GM12874 (cell line): Measurements from ENCODE around the gene SYNJ2.

Experiments used
- TF ChIP-seq, protein P1 (sequence below): IDR thresholded peaks from 2 replicates; pipeline ENCODE4 v1.5.1; 2011; ENCODE audit warnings: low read depth, mild to moderate bottlenecking, control low read depth, low read length, moderate library complexity; ENCODE audit not compliant: insufficient read depth

The SYNJ2 gene

DNA sequence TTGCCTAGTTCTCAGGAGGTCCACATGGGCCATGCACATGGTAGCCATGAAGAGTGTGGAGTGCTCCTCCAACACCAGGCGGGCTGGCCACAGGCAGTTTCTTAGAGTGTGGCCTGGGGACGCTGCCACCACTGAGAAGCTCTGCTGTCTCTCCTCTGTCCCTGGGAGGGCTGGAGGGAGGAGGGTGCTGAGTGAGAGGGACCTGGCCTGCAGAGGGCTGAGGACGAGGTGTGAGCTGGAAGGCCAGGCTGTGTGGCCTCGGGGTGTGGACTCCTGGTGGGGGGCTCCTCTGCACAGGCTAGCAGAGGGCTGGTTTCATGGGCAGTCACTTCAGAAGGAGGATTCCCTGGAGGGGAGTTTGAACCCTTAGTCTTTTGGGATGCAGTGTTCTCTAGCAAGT is 39.7 kb downstream of the SYNJ2 start:
- TF ChIP-seq, protein P1, sequence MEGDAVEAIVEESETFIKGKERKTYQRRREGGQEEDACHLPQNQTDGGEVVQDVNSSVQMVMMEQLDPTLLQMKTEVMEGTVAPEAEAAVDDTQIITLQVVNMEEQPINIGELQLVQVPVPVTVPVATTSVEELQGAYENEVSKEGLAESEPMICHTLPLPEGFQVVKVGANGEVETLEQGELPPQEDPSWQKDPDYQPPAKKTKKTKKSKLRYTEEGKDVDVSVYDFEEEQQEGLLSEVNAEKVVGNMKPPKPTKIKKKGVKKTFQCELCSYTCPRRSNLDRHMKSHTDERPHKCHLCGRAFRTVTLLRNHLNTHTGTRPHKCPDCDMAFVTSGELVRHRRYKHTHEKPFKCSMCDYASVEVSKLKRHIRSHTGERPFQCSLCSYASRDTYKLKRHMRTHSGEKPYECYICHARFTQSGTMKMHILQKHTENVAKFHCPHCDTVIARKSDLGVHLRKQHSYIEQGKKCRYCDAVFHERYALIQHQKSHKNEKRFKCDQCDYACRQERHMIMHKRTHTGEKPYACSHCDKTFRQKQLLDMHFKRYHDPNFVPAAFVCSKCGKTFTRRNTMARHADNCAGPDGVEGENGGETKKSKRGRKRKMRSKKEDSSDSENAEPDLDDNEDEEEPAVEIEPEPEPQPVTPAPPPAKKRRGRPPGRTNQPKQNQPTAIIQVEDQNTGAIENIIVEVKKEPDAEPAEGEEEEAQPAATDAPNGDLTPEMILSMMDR, result no peak

DNA sequence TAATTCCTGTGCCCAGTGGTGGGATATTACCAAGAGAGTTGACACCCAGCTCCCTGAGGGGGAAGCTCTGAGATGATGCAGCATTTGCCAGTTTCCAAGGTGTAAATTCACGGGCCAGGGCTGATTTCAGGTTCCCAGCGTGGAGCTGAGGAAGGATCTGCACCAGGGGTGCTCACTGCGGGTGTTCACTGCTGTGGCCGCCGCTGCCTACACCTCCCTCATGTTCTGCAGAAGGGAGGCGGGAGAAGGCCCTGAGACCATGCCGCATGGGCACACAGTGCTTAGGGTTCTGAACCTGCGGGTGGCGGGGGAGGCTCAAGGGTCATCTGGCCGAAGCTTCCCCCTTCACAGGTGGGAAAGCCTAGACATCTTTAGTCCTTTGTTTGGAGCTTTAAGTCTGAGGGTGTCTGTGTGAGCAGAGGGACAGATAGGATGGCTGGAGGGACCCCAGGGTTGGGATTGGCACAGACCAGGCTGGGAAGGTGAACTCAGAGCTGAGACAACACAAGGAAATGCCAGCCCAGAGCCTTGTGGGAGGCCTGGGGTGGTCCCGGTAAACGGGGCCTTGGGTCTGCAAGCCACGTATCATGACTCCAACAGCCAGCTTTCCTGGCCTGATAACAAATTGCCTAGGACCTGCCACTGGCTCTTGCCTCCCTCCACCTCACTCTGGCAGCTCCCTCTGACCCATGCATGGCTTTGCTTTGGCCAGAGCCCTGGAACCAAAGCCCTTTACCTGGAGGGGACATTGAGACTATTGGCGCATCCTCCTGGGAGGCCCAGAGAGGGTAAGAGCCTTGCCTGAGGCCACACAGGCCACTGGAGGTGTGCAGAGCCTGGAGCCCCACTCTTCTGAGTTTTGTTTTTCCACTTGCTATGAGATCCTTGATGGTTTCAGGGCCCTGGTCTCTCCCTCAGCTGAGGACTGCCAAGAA is 40.4 kb downstream of the SYNJ2 start:
- TF ChIP-seq, protein P1, result no peak

DNA sequence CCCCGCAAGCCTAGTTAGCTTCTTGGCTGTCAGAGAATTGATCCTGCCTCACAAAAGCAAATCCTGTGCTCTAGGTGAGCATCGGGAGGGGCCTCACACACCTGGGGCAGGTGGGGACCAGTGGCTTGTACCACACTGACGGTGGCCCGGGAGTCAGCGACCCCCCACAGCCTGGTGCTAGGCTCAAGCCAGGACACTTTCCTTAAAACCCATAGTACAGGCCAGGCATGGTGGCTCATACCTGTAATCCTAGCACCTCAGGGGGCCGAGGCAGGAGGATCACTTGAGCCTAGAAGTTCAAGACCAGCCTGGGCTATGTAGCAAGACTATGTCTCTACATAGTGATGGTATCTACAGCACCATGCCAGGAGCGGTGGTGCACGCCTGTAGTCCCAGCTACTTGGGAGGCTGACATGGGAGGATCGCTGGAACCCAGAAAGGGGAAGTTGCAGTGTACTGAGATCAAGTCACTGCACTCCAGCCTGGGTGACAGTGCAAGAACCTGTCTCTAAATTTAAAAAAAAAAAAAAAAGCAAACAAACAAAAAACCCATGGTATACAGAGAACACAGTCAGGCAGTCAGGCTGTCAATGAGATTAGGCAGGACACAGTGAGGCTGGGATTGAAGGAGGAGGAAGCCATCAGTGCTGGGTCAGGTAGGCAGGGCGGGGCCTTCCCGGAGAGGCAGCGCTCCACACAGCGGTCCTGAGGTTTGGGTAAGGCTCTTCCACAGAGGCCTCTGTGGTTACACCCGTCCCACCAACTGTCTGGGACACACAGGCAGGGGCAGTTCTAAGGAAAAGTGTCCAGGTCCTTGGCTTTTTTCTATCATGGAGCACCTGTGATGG is 41.3 kb downstream of the SYNJ2 start:
- TF ChIP-seq, protein P1, result no peak

DNA sequence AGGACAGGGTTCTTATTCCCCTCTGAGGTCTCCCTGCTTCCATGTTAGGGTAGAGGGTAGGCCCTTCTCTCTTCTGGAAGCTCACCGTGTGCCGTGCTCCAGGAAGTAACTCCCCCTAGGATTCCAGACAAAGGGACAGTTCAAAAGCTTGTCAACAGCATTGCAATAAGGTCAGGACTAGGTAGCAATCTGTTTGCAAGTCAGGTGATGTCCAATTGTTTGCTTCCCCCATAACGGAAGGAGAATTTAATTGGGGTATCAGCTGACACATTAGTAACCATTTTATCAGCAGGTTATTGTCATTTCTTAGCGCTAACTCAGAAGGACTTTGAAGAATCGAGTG is 41.9 kb downstream of the SYNJ2 start:
- TF ChIP-seq, protein P1, result no peak

DNA sequence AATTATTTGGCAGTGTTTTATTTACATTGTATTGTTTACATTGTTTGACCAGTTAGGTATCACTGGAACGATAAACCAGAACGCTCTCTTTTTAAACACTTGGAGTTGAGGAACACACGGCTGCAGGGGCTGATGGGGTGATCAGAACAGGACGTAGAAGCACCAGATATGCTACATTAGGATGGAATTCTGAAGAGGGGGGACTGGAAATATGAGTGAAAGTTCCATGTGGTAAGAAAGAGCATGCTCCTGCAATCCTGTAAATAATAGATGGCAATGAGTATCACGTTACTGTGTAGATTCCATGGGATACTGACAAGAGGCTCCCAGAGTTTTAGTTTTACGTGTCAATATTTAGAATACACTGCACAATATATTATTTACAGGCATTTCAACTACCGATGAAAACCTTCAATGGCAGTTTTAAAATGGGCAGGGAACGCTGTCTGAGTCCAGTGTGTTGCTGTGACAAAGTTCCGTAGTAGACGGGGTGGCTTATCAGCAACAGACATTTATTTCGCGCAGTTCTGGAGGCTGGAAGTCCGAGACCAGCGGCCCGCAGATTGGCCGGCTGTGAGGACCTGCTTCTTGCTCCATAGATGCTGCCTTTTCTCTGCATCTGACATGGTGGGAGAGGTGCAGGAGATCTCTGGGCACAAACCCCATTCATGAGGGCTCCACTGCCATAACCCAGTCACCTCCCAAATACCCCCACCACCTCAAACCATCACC is 43.1 kb downstream of the SYNJ2 start:
- TF ChIP-seq, protein P1, result no peak

DNA sequence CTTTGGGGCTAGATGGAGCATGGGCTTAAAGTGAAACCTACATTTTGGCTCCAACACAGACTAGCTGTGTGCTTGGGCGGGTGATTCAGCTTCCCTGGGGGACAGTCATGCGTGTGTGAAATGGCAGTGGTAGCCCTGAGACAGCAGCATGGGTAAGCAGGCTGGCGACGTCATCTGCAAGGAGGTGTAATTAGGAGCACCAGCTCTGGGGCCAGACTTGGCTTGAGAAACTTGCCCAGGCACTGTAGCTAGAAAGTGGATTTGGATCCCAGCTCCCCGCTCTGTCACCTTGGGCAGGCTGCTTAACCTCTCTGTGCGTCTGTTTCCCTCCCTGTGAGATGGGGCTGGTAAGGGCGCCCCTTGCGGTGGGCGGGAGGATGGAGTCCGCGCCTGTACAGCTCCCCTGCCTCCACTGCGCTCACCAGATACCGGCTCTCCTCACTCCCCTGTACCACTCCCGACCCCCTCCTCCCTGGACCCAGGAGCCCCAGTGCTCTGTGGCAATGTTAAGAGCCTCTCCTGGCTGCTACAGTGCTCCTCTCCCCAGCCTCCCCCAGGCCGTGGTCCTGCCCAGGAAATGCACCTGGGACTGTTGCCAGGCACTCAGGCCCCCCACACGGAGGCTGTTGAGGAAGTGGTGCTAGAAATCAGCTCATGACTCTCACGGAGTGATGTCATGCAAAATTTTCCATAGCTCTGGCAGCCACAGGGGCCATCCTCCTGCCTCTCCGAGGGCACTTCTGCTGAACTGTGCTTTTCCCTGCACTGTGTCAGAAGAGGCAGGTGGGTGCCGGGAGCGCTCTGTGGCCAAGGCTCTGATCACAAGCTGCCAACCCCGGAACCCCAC is 44.6 kb downstream of the SYNJ2 start:
- TF ChIP-seq, protein P1, result peak; percentile 98
